Measurements from ENCODE around the gene CEP170B. TPM values are rescaled to one million over a fixed set of nuclear protein-coding genes. Genes with fewer than 3 reads are reported as not detected.

CEP170B gene
- polyA plus RNA-seq, 1 experiment, result 4.2 TPM

GRCh38 chr14:104894331-104895206 is 29.5 kb downstream of the CEP170B start:
- peaks cover under 1% of the 10 kb centered on the region; the same call in 1 of the 2 replicates for H3K9me3 ChIP-seq (ENCODE audit: control insufficient read depth, insufficient read depth, low read length)
- ChIA-PET POLR2A (no interaction called here), CTCF (interaction anchor here (0.6 to 4.4 kb wide), 2 partner anchors 151 to 954 kb away, joined by 3 to 62 read pairs; no protein-coding TSS in a partner anchor)
- TF ChIP-seq, protein P1, sequence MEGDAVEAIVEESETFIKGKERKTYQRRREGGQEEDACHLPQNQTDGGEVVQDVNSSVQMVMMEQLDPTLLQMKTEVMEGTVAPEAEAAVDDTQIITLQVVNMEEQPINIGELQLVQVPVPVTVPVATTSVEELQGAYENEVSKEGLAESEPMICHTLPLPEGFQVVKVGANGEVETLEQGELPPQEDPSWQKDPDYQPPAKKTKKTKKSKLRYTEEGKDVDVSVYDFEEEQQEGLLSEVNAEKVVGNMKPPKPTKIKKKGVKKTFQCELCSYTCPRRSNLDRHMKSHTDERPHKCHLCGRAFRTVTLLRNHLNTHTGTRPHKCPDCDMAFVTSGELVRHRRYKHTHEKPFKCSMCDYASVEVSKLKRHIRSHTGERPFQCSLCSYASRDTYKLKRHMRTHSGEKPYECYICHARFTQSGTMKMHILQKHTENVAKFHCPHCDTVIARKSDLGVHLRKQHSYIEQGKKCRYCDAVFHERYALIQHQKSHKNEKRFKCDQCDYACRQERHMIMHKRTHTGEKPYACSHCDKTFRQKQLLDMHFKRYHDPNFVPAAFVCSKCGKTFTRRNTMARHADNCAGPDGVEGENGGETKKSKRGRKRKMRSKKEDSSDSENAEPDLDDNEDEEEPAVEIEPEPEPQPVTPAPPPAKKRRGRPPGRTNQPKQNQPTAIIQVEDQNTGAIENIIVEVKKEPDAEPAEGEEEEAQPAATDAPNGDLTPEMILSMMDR (IDR thresholded peaks at IDR 0.05; ENCODE audit: low read depth, low read length), result no peak
- no peak overlapping the region for H3K27ac ChIP-seq (ENCODE audit: low read depth, low read length)
- no peak for DNase-seq (ENCODE audit: low read depth, low spot score)
- no peaks in the 10 kb centered on the region for H3K27me3 ChIP-seq (ENCODE audit: control insufficient read depth, insufficient read depth, low read length)
- H3K4me3 ChIP-seq (ENCODE audit: low read depth, low read length), result no peak overlapping the region

DNA sequence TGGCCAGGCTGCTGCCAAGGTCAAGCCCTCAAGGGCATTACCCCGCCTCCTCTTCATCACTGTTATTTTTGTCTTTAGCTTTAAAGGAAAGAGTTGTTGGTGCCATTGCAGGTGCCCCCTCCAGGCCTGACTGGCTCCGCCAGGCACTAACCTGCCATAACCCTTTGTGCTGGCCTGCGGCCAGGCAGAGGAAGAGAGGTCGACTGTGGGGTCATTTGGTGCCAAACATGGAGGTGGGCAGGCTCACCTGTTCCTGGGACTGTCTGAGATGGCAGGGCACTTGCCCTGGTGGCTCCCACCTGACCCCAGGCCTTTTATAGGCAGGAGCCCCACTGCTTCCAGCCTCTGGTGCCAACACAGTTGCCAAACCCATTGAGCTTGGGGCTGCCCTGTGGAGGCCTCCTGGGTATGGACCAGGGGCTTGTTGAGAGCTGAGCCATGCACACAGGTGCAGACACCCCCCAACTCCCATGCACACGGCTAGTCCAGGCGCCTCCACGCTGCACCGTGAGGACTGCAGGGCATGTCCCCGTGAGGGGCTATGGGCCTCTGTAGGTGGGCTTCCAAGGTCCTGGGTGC is 30.2 kb downstream of the CEP170B start:
- TF ChIP-seq, protein P1 (IDR thresholded peaks at IDR 0.05; ENCODE audit: low read depth, low read length), result no peak
- POLR2A ChIA-PET, result interaction anchor here (0.6 kb wide), 1 partner anchor 17 kb away, joined by 4 read pairs; no protein-coding TSS in a partner anchor

GRCh38 chr14:104895786-104896661 is 31.0 kb downstream of the CEP170B start:
- ChIA-PET POLR2A (interaction anchor here (0.5 to 0.6 kb wide), 2 partner anchors 18 to 26 kb away, joined by 3 to 4 read pairs; no protein-coding TSS in a partner anchor), CTCF (interaction anchor here (0.6 to 4.4 kb wide), 24 partner anchors 9 to 212 kb away, joined by 3 to 62 read pairs (median 4); partner anchors contain the start of gene CLBA1)
- peaks cover 3% of the 10 kb centered on the region for H3K27me3 ChIP-seq (ENCODE audit: control insufficient read depth, insufficient read depth, low read length)
- H3K4me3 ChIP-seq (ENCODE audit: low read depth, low read length), result no peak overlapping the region
- H3K27ac ChIP-seq (ENCODE audit: low read depth, low read length), result no peak overlapping the region
- TF ChIP-seq, protein P1 (IDR thresholded peaks at IDR 0.05; ENCODE audit: low read depth, low read length), result no peak
- DNase-seq (ENCODE audit: low read depth, low spot score), result no peak
- no peaks in the 10 kb centered on the region; the same call in 1 of the 2 replicates for H3K9me3 ChIP-seq (ENCODE audit: control insufficient read depth, insufficient read depth, low read length)

More for the DNA sequence above, 30.2 kb downstream of the CEP170B start:
- CTCF ChIA-PET, result interaction anchor here (0.6 to 4.4 kb wide), 10 partner anchors 9 to 955 kb away, joined by 3 to 62 read pairs (median 4); no protein-coding TSS in a partner anchor
- DNase-seq (ENCODE audit: low read depth, low spot score), result no peak
- Histone ChIP-seq H3K4me3 (ENCODE audit: low read depth, low read length) (no peak overlapping the region), H3K27me3 (ENCODE audit: control insufficient read depth, insufficient read depth, low read length) (no peaks in the 10 kb centered on the region), H3K27ac (ENCODE audit: low read depth, low read length) (no peak overlapping the region), H3K9me3 (ENCODE audit: control insufficient read depth, insufficient read depth, low read length) (no peaks in the 10 kb centered on the region; the same call in 1 of the 2 replicates)

GRCh38 chr14:104897330-104898194 is 32.5 kb downstream of the CEP170B start:
- Histone ChIP-seq H3K4me3 (ENCODE audit: low read depth, low read length) (no peak overlapping the region), H3K27ac (ENCODE audit: low read depth, low read length) (no peak overlapping the region), H3K9me3 (ENCODE audit: control insufficient read depth, insufficient read depth, low read length) (no peaks in the 10 kb centered on the region; the same call in 1 of the 2 replicates), H3K27me3 (ENCODE audit: control insufficient read depth, insufficient read depth, low read length) (peaks cover 6% of the 10 kb centered on the region)
- ChIA-PET POLR2A (no interaction called here), CTCF (interaction anchor here (0.5 to 4.4 kb wide), 7 partner anchors 11 to 198 kb away, joined by 3 to 62 read pairs (median 6); no protein-coding TSS in a partner anchor)
- TF ChIP-seq, protein P1 (IDR thresholded peaks at IDR 0.05; ENCODE audit: low read depth, low read length), result no peak
- no peak for DNase-seq (ENCODE audit: low read depth, low spot score)
